Stimulated activated CD8-positive, alpha-beta memory T cell treated with anti-CD3 and anti-CD28 coated beads, Interleukin-7, amount 100 ng/mL, for 48 hours (primary cell): ENCODE measurements around the gene SLC48A1.

ENCODE experiments used
- DNase-seq, 2 donors: peaks; one replicate each; pipeline ENCODE4 v3.0.0-alpha.2; 2020; ENCODE audit warnings: low read depth in 1 of 2; ENCODE audit errors: extremely low read depth in 1 of 2

Gene SLC48A1

DNA sequence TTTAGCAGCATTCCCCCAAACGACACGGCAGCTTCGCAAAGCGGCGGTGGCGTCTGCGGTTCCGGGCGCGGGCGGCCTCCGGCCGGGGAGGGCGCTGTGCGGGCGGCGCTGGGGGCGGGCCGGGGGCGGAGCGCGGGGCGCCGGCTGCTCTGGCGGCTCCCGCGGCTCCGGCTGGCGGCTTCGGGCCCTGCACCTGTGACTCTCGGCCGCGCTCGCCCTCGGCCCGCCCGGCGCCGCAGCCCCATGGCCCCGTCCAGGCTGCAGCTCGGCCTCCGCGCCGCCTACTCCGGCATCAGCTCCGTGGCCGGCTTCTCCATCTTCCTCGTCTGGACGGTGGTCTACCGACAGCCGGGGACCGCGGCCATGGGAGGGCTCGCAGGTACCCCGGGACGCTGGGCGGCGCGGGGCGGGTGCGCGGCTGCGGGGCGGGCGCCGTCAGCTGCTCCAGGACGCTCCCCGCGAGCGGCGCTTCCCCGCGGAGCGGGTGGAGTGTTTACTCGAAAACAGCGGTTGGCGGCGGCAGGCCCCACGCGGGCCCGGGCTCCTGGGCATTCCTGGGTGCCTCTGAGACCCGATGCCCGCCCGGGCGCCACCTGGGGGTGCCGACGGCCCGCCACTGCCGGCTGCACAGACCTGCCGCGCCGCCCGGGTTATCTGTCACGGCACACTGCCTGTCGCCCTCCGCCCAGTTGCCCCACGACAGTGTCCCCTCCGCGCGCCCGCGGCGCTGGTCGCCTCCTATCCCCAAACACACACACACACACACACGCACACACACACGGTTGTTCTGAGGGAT is at the start of gene SLC48A1:
SLC48A1 (plus strand) TSS at position 177 of the 796 bp plus-strand sequence; CDS start at position 244, 67 bp downstream.
- peak; percentile 25 to 39 for DNase-seq

GRCh38 chr12:47725091-47725772 is 47.8 kb upstream of the SLC48A1 start, which contains the start of gene ENDOU:
Gene ENDOU, minus strand, starts transcription at chr12:47725490. Its CDS starts 77 bp downstream, at chr12:47725413.
- DNase-seq = no peak

GRCh38 chr12:47725893-47726292 is 47.1 kb upstream of the SLC48A1 start:
- no peak for DNase-seq

GRCh38 chr12:47729233-47729632 is 43.8 kb upstream of the SLC48A1 start:
- no peak for DNase-seq

DNA sequence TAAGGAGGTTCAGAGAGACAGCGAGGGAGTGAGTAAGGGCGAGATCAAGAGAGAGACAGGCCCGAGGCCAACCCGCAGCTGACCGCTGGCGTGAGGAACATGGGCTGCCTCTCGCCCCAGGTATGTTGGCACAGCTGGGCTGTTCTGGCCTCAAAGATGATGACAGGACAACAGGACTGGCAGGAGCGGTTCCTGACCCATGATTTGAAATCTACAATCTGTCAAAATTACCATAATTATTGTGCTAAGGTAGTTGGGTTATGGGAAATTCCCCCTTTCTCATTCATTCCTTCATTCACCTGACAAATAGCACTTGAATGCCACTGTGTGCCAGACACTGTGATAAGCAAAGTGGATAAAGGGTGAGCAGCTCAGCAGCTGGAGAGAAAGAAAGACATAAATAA is 42.7 kb upstream of the SLC48A1 start:
- DNase-seq = no peak

DNA sequence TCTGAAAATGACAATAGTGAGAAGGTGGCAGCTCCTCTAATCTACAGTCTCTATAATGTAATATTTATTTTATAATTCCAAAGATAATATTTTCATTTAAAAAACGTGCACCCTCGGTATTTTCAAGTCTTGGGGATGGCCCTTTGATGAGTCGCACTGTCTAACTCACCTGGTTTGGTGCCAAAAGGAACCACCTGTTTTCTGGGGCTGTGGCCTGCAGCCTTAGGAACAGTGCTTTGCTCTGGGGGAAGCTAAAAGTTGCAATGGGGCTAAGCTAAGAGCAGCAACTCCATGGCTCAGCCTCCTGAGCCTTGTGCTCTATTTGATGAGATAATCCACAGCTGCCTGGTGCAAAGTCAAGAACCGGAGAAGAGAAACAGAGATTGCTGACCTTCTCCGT is 41.3 kb upstream of the SLC48A1 start:
- no peak for DNase-seq

- no peak for DNase-seq
Measured at GRCh38 chr12:47732504-47732903, 40.5 kb upstream of the SLC48A1 start.

DNA sequence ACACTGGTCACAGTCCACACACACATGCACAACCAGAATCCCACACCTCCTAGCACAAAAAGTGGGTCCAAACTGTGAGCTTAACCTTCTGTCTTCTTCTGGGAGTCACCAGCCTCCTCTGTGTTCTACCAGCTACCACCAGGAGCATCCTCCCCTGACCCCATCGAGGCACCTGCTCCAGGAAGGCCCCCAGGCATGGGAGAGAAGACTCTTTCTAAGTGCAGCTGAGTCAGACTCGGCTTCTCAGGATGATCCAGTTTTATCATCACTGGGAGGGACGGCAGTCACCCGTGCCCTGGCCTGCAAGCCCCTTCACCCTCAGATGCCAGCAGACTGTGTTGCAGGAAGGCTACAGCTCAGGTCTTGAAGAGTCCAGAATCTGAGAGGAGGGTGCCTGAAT is 39.9 kb upstream of the SLC48A1 start:
- DNase-seq = no peak

DNA sequence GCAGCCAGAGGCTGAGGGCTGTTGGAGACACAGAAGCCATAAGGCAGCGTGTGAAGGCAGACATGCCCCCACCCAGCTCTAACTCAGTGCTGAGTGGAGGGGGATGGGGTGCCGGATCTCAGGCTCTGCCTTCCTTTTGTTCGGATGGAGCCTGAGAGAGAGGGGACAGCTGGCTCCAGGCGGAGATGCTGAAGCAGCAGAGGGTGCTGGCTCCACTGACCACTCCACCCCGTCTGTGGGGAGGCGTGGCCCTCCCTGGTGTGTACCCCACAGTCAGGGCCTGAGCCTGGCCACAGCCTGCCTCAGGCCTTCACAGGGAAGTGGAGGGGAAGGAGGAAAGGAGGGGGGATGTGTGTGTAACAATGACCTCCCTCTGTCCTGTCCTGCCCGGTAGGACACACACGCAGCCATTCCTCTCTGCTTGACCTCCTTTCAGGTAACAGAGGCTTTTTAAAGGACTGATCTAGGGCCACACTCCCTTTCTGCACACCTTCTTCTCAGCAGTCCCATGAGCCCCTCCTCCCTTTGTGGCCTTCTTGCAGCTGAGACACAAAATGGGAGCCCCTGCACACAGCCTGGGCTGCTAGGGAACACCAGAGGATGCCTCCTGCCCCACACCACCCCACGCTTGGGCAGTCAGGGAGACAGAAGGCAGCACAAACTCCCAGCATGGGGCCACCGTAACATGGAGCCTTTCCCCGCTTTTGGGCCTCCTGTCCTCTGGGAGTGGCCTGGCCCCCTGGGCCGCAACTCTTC is 38.1 kb upstream of the SLC48A1 start:
- DNase-seq = no peak

DNA sequence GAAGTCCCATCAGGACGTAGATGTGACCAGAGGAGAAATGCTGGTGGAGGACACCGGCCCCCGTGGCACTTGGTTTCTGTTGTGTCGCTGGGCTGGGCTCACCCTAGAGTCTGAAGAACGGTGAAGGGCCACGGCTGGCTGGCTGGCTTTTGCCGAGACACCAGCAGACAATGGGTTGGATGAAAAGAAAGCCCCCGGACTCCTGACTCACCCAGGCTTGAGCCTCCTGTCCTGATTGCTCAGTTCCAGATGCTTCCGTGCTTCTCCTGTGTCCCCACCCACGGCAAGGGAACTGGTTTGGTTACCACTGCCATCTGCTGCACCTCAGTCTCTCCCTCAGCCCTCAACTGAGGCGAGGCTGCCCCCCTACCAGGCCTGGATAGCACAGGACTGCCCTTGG is 37.4 kb upstream of the SLC48A1 start:
- DNase-seq = no peak

GRCh38 chr12:47736216-47736615 is 36.8 kb upstream of the SLC48A1 start:
- no peak for DNase-seq

GRCh38 chr12:47736877-47737676 is 36.0 kb upstream of the SLC48A1 start:
- no peak for DNase-seq

- DNase-seq = no peak
Measured at GRCh38 chr12:47737936-47738594, 35.0 kb upstream of the SLC48A1 start.

- no peak for DNase-seq
Measured at GRCh38 chr12:47739297-47739696, 33.7 kb upstream of the SLC48A1 start.

GRCh38 chr12:47739979-47740378 is 33.1 kb upstream of the SLC48A1 start:
- DNase-seq = no peak

DNA sequence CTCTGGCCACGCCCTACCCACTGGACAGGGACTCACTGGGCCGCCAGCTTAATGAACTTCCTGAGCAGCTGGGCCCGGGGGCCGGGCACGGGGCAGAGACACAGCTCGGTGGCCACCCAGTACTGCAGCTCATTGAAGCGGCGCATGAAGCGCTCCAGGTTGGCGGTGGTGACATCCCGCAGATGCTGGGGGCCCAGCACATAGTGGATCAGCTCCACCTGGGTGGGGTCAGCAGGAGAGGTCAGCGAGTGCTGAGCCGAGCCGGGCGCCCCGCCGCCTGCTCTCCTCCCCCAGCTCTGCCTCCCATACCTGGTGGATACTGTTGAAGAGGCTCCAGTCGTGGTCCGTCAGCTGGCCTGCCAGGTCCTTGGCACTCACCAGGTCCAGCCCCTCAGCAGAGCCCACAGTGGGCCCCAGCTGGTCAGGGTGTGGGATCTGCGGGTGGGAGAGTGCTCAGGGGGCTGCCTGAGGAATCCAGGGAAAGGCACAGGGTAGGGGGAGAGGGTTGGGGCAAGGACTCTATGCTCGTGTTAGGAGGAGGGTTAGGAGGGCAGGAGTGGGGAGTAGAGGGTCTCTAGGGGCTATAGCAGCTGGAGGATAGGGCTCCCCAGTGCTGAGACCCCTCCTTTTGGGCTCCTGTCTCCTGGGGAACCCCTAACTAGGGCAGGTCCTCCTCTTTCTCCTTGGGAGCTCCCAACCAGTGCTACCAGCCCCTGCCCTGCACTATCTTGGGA is 32.3 kb upstream of the SLC48A1 start:
- DNase-seq = no peak

DNA sequence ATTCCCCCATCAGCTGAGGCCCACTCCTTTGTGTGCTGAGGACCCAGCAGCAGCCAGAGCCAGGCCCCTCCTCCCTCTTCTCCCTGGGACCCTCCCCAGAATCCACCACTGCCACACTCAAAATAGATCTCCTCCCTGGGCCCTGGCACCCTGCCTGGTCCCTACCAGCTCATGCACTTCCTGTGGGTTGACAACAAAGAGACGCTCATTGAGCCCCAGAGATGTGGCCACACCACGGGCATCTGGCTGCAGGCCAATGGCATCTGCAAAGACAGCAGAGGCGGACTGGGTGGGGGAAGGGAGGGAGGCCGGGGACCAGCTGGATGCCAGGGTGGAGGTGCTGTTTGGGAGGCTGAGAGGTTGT is 31.7 kb upstream of the SLC48A1 start:
- peak in 1 of 2 donors; percentile 44 for DNase-seq

DNA sequence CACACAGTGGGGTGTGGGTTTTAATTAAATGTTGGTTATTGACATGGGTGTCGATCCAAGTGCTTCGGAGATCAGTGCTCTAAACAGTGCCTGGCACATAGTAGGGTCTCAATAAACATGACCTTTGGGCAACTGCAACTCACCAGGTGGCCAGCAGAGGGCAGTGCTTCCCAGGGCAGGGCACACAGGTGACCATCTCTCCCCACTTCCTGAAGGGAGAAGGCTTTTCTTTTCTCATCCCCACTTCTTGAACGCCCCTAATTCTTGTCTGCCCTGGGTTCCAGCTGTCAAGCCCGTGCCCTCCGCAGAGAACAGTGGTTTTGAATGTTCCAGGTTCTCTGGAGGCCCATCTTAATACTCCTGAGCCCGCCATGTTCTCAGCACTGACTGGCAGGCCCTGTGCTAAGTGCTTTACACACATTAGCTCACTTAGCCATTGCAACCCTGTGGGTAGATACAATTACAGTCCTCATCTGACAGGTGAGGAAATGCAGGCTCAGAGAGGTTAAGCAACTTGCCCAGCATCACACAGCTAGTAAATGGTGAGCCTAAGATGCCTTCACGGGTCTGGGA is 30.7 kb upstream of the SLC48A1 start:
- DNase-seq = peak in 1 of 2 donors; percentile 58

- DNase-seq = no peak
Measured at GRCh38 chr12:47743311-47743860, 29.7 kb upstream of the SLC48A1 start.
